ENCODE results near the gene WAPL. TPM values are rescaled to one million over a fixed set of nuclear protein-coding genes. Genes with fewer than 3 reads are reported as not detected.

WAPL gene
- total and polyA plus RNA-seq, 2 of the 8 experiments (the other 6 are each of a cell fraction or from before 2014, with no cell fraction given) = 12.8 to 48.1 TPM

GRCh38 chr10:86480571-86480970, 41.0 kb downstream of the WAPL start:
- no peaks in the 10 kb centered on the region for H3K79me1 ChIP-seq (ENCODE audit: low read depth, low read length)
- H4K20me1 ChIP-seq (replicated peaks in 1 of 2; ENCODE audit: control insufficient read depth in 1 of 2, insufficient read depth in 2 of 2, low read length in 2 of 2) = peaks cover 0 to 3% of the 10 kb centered on the region in 2 experiments
- H3K27me3 ChIP-seq (replicated peaks in 1 of 4; ENCODE audit: control insufficient read depth in 3 of 4, extremely low read depth in 1 of 4, insufficient read depth in 3 of 4, low read length in 3 of 4) = no peaks in the 10 kb centered on the region
- H4K5ac ChIP-seq (ENCODE audit: insufficient read length, low read depth, low read length) = no peak overlapping the region
- H3K23ac ChIP-seq (ENCODE audit: insufficient read length) = no peak overlapping the region
- no peak overlapping the region for H3K27ac ChIP-seq (ENCODE audit: low read depth, low read length)
- no peaks in the 10 kb centered on the region for H3K23me2 ChIP-seq (ENCODE audit: low read depth, low read length)
- no peak for DNase-seq (ENCODE audit: low read depth in 1 of 2, low spot score in 2 of 2)
- ChIA-PET CTCF (ENCODE audit: partially characterized antibody) (interaction anchor here (0.5 kb wide), 1 partner anchor 1699 kb away, joined by 3 read pairs; no protein-coding TSS in a partner anchor), POLR2A (ENCODE audit: partially characterized antibody) (interaction anchor here (1.6 to 1.9 kb wide), 2 partner anchors 9 to 29 kb away, joined by 4 to 5 read pairs; no protein-coding TSS in a partner anchor)
- H2BK15ac ChIP-seq (ENCODE audit: low read length) = no peak overlapping the region
- no peak for FAIRE-seq
- H3K14ac ChIP-seq (ENCODE audit: insufficient read length) = no peak overlapping the region
- peaks cover 0 to 3% (median 0%) of the 10 kb centered on the region in 4 experiments; a peak in 1 of 7 replicates for H3K4me1 ChIP-seq (replicated peaks in 1 of 4; ENCODE audit: control insufficient read depth in 3 of 4, insufficient read depth in 4 of 4, low read length in 3 of 4)
- no peak overlapping the region for H2BK20ac ChIP-seq (ENCODE audit: low read length)
- H4K91ac ChIP-seq (replicated peaks; ENCODE audit: insufficient read length, low read length) = no peak overlapping the region
- no peak overlapping the region for H3K56ac ChIP-seq (replicated peaks; ENCODE audit: insufficient read length, low read depth, low read length)
- no peaks in the 10 kb centered on the region for H3K9me3 ChIP-seq (ENCODE audit: insufficient read depth in 2 of 2, low read depth in 1 of 2, low read length in 1 of 2)
- no peak overlapping the region for H2BK5ac ChIP-seq (ENCODE audit: low read depth, low read length)
- no peak overlapping the region for H3K18ac ChIP-seq (ENCODE audit: extremely low read depth, low read length)
- H3K36me3 ChIP-seq (ENCODE audit: control insufficient read depth in 2 of 4, insufficient read depth in 4 of 4, low read length in 3 of 4) = peaks cover 0 to 28% (median under 1%) of the 10 kb centered on the region in 4 experiments; a peak in 2 of 8 replicates
- TF ChIP-seq USF2 (IDR thresholded peaks at IDR 0.05; ENCODE audit: low read length) (no peak), RAD21 (IDR thresholded peaks at IDR 0.05 in 1 of 2, conservative IDR thresholded peaks at IDR 0.05 in 1 of 2; ENCODE audit: low read depth in 2 of 2, low read length in 2 of 2) (no peak), TAF7 (optimal IDR thresholded peaks at IDR 0.05; ENCODE audit: borderline replicate concordance, low read depth, low read length) (no peak), YY1 (IDR thresholded peaks at IDR 0.05; ENCODE audit: low read depth, low read length) (no peak), GTF2F1 (IDR thresholded peaks at IDR 0.05; ENCODE audit: borderline replicate concordance, low read depth, low read length) (no peak)
- no peak overlapping the region for H2AK5ac ChIP-seq (ENCODE audit: low read depth, low read length)
- peaks cover 0 to 27% of the 10 kb centered on the region in 2 experiments; a peak in 2 of 4 replicates for H3K79me2 ChIP-seq (ENCODE audit: control insufficient read depth in 1 of 2, insufficient read depth in 2 of 2, low read length in 2 of 2)
- no peak overlapping the region for H3K4me3 ChIP-seq (ENCODE audit: extremely low read depth in 1 of 4, insufficient read depth in 2 of 4, low read depth in 3 of 4, low read length in 4 of 4)
- no peak overlapping the region for H4K8ac ChIP-seq (ENCODE audit: extremely low read depth, insufficient read depth, low read length)
- no peak overlapping the region for H3K4ac ChIP-seq (replicated peaks; ENCODE audit: insufficient read length, low read depth, low read length)
- no peak overlapping the region for H2AFZ ChIP-seq (ENCODE audit: low read length)
- no peak overlapping the region for H3K9ac ChIP-seq (replicated peaks in 1 of 4; ENCODE audit: extremely low read depth in 1 of 4, low read depth in 3 of 4, low read length in 3 of 4)
- no peak overlapping the region for H3K4me2 ChIP-seq (ENCODE audit: insufficient read depth in 1 of 2, low read depth in 2 of 2, low read length in 2 of 2)
- no peak overlapping the region for H2BK120ac ChIP-seq (replicated peaks; ENCODE audit: low read depth, low read length)
- WGBS, 2 experiments (ENCODE audit: extremely low coverage in 1 of 2, insufficient coverage in 1 of 2, insufficient read length in 1 of 2, insufficient replicate concordance in 2 of 2, low coverage in 1 of 2, low lambda C conversion rate in 2 of 2, missing lambda C conversion rate in 1 of 2) = 86% methylated on average over 1 of the region's 1 CpG; no CpG with 5 or more reads in 1 of the 2 experiments
- H2BK12ac ChIP-seq (ENCODE audit: low read depth, low read length) = no peak overlapping the region

Measured in H1 (cell line).